NCI-H2227 (cell line): ENCODE results near the gene SNCG.
"Not testable (repeated sequence)": the region's sequence is repeated elsewhere in the genome, so short reads cannot be mapped to it uniquely, and the experiment has no call there.

Experiments
- DNase-seq: peaks from one replicate; lab custom pipeline; 2025; ENCODE audit not compliant: unreplicated experiment; lab: John Stamatoyannopoulos, UW

The SNCG gene

GRCh38 chr10:86958116-86958900 is at the start of gene SNCG:
Gene SNCG (plus strand): TSS chr10:86958599. CDS start chr10:86958698, 99 bp downstream.
- peak; percentile 63 for DNase-seq

DNA sequence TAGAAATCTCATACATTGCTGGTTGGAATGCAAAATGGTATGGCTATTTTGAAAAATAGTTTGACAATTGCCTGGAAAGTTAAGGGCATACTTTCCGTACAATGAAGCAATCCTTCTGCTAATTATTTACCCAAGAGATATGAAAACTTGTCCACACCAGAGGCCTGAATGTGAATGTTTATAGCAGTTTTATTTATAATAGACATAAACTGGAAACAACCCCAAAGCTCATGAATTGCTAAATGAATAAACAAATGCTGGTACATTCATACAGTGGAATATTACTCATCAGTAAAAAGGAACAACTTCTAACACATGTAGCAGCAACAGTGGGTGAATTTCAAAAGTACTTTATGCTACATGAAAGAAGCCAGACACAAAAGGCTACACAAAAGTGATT is 43.7 kb upstream of the SNCG start:
- no peak for DNase-seq

DNA sequence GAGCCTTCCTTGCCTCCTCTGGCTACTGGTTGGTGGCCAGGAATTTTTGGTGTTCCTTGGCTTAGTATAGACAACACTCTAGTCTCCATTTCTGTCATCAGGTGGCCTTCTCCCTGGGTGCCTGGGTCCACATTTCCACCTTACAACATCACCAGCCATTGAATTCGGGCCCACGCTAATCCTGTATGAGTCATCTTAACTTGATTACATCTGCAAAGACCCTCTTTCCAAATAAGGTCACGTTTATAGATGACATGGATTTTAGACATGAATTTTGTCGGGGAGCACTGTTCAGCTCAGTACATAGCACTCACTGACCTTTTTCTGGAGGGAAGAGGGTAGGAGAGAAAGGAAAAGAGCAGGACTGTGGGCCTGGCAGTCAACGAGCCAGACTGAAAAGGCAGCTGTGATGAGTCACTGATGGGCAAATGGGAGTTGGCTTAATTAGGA is 40.4 kb upstream of the SNCG start:
- no peak for DNase-seq

DNA sequence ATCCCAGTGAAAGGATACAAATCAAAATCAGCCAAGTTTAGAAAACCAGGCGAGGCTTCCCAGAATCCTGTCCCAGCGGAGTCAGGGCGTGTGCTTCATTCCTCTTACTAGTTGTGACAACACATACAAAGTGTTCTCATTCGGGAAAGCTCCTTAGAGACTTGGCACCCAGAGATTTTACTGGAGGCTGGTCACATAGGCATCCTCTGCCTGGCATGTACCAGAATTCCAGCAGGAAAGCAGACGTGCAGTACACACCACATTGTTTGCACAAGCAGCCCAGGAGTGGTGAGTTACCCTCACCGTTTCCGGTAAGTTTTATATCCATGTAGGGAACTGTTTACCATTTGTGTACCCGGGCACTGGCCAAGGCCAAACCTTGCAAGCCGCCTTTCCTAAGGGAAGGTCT is 35.8 kb upstream of the SNCG start:
- DNase-seq = no peak

- no peak for DNase-seq
These were observed 28.7 kb upstream of the SNCG start for GRCh38 chr10:86929468-86930380.

DNA sequence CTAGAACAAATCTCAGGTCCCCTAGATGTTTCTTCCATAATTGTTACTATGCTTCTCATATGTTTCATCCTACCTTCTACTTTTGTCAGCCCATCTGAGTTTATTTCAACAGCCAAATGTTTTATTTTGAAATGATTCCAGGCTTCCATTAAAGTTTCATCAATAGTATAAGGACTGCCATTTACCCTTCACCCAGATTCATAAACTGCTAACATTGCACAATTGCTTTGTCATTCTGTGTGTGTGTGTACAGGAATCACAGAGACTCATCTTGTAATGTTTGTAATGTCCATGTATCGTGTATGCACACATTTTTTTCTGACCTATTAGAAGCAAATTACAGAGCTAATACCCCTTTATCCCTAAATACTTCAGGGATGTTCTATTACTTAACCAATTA is 26.5 kb upstream of the SNCG start:
- DNase-seq = no peak

DNA sequence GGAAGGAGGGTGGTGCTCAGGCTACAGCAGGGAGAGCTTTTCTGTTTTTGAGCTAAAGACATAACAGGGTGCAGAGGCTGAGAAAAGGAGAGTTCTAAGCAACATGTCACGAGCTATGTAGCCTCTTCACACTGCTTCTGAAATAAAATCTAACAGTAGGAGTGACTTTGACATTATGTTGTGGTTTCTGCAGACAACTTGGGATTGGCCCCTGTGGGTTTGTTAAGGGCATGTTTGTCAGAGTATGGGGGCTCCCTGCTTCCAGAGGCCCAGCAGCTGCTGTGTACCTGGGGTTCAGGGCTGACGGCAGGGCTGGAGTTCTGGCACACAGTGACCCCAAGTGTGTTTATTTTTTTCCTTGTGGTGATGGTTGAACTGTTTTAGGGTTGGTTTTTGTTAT is 25.7 kb upstream of the SNCG start:
- no peak for DNase-seq

DNA sequence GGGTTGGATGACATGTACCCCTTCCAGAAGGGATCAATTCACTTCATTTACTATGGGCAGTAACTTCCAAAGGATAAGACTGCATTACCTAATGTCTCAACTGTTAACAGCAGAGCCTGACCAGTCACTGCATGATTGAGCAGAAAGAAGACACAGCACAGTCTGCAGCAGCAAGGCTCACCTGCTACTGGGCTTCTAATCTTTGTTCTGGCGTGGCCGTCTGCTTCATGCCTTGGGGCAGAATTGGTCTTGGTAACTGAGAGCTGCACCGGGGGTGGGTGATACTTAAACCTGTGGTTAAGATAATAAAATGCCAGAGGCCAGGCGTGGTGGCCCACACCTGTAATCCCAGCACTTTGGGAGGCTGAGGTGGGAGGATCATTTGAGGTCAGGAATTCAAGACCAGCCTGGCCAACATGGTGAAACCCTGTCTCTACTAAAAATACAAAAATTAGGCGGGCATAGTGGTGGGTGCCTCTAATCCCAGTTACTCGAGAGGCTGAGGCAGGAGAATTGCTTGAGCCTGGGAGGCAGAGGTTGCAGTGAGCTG is 24.2 kb upstream of the SNCG start:
- DNase-seq = not testable (repeated sequence)

DNA sequence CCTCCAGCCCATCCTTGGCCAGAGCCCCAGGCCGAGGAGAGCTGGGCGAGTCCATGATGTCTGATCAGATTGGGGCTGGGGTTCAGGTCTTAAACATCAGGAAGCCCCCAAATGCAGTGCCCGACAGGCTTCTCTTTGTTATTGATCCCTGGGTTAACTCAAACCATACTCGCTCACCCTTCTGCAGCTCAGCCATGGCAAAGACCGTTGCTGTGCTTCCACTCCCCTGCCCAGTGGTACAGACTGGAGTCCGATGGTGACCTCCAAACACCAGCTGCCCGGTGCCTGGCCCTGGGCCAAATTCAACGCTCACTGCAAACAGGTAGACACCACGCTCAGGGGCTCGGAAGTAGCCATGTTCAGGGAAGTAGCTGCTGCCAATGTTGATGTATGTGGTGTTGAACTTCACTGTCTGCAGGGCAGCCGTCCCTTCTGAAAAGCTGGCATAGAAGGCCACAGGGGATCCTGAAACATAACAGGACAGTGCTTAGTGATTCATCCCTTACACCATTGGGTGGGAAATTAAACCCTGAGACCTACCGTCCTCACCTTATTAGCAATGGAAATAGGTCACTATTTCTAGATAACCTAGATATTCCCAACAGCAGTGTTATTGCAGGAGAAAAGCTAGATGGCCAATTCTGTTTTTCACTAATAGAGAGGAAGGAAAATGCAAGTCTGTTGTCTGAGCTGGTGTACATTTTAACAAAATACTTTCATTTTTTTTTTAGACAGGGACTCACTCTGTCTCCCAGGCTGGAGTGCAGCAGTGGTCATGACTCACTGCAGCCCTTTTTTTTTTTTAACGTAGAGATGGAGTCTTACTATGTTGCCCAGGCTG is 21.5 kb upstream of the SNCG start:
- no peak for DNase-seq

DNA sequence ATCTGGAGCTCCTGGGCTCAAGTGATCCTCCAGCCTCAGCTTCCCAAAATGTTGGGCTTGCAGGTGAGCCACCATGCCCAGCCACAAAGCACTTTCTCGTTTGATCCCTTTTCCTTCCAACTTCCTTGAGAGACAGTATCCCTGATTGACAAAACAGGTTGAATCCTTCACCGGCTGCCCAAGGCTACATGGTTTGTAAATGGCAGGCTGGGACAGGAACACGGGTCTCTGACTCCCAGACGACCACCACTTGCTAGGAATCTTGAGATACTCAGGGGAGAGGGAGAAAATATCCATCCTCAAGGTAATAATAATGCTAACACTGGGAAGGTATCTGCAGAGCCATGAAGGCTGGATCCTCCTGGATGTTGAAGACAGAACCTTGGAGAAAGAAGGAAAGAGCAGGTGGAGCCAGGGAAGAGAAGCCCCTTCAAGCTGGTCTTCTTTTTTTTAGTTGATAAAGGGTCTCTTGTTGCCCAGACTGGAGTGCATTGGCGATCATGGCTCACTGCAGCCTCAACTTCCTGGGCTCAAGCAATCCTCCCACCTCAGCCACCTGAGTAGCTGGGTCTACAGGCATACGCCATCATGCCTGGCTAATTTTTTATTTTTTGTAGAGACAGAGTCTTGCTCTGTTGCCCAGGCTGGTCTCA is 20.8 kb upstream of the SNCG start:
- DNase-seq = no peak

GRCh38 chr10:86938260-86938659 is 20.1 kb upstream of the SNCG start:
- no peak for DNase-seq

DNA sequence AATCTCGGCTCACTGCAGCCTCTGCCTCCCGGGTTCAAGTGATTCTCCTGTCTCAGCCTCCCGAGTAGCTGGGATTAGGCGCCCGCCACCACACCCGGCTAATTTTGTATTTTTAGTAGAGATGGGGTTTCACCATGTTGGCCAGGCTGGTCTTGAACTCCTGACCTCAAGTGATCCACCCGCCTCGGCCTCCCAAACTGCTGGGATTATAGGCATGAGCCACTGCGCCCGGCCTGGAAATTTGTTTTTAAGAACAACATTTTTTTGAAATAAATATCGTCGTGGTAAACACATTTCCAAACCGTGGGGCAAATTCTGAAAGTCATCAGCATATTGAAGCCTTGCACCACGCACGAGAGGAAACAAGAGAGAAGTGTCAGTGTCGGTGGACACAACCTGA is 18.3 kb upstream of the SNCG start:
- not testable (repeated sequence) for DNase-seq

DNA sequence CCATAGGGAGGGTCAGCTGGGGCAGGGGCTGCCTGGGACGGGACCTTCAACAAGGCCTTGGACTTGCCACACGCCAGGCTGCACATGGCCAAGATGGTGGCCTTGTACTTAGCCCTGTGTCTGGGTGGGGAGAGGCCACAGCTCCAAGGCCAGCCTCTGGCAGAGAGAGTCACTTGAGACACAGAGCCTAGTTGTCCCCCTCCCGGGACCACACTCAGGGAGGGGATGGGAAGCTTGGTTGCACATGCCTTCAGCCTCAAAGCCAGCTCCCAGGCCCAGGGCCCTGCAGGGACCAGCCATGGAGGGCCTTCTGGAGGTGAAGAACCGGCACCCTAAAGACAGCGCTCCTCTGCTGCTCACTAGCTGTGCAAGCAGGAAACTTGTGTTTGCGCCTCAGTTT is 17.7 kb upstream of the SNCG start:
- DNase-seq = no peak

GRCh38 chr10:86941426-86941825 is 17.0 kb upstream of the SNCG start:
- no peak for DNase-seq

GRCh38 chr10:86941991-86942421 is 16.4 kb upstream of the SNCG start:
- DNase-seq = no peak

- DNase-seq = no peak
These were observed 15.7 kb upstream of the SNCG start for GRCh38 chr10:86942441-86943315.

- DNase-seq = no peak
These were observed 14.9 kb upstream of the SNCG start for GRCh38 chr10:86943316-86944030.

DNA sequence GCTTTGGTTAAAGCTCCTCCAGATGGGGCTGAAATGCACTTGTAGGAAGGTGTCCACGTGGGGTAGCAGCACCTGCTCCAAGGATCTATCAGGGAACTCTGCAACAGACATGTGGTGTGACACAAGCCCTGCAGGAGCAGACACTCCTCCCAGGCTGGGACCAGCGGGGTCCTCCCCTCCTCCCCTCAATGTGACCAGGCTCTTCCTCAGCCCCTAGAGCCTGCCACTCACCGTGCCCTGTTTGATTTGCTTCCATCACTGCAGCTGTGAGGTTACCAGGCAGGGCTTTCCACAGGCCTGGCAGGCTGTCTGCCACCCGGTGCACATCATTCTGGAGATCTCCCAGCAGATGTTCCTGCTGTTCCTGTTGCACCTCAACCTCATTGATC is 14.4 kb upstream of the SNCG start:
- no peak for DNase-seq

- no peak for DNase-seq
These were observed 13.9 kb upstream of the SNCG start for GRCh38 chr10:86944471-86944870.
